Mesodermal cell (in vitro differentiated cells): ENCODE measurements around the gene NLN.

Experiments used
- H3K27ac ChIP-seq: 2 replicates; pipeline ENCODE4 v1.7.0; 2013; ENCODE audit warnings: mild to moderate bottlenecking, low read depth, low read length, moderate library complexity; ENCODE audit not compliant: severe bottlenecking
- H3K36me3 ChIP-seq: 2 replicates; pipeline ENCODE4 v1.7.1; 2013; ENCODE audit warnings: mild to moderate bottlenecking, low read length, moderate library complexity; ENCODE audit not compliant: control insufficient read depth, insufficient read depth
- H3K4me1 ChIP-seq: one replicate; pipeline ENCODE4 v1.7.1; 2013; ENCODE audit warnings: mild to moderate bottlenecking, low read length; ENCODE audit not compliant: insufficient read depth, control insufficient read depth, poor library complexity, severe bottlenecking
- H3K4me3 ChIP-seq: 2 replicates; pipeline ENCODE4 v1.7.0; 2013; ENCODE audit warnings: low read length, control low read depth, mild to moderate bottlenecking; ENCODE audit not compliant: insufficient read depth, poor library complexity, severe bottlenecking; ENCODE audit errors: extremely low read depth
- H3K9me3 ChIP-seq: 2 replicates; pipeline ENCODE4 v1.7.1; 2013; ENCODE audit warnings: mild to moderate bottlenecking, low read length, moderate library complexity; ENCODE audit not compliant: control insufficient read depth
- WGBS, 2 experiments: methylation state at CpG; one replicate each; pipeline ENCODE4 v1.1.5; 2013; ENCODE audit warnings: missing lambda C conversion rate in 2 of 2; ENCODE audit not compliant: insufficient coverage in 2 of 2; 5-methylcytosine and 5-hydroxymethylcytosine counted together

The NLN gene

DNA sequence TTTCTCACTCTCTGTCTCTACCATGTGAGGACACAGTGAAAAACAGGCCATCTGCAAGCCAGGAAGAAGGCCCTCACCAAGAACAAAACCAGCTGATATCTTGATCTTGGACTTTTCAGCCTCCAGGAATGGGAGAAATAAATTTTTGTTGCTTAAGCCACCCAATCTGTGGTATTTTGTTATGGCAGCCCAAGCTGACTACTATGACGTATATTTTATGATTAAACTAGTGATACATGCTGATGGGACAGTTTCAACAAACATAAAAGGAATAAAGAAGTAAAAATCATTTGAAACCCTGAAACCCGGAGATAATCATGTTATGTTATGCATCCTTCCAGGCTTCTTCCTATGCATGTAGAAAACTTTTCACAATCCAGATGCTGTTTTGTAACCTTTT lies 132.9 kb downstream of the NLN start:
- no peaks in the 10 kb centered on the region for H3K9me3 ChIP-seq
- WGBS, 2 experiments = 100% methylated on average over 1 of the region's 2 CpGs
- no peak overlapping the region for H3K4me3 ChIP-seq
- H3K27ac ChIP-seq = no peak overlapping the region
- H3K4me1 ChIP-seq = no peaks in the 10 kb centered on the region
- no peaks in the 10 kb centered on the region for H3K36me3 ChIP-seq

GRCh38 chr5:65855766-65856315 lies 133.8 kb downstream of the NLN start:
- no peaks in the 10 kb centered on the region for H3K36me3 ChIP-seq
- H3K4me3 ChIP-seq = no peak overlapping the region
- no peaks in the 10 kb centered on the region for H3K4me1 ChIP-seq
- no peak overlapping the region for H3K27ac ChIP-seq
- no peaks in the 10 kb centered on the region for H3K9me3 ChIP-seq

DNA sequence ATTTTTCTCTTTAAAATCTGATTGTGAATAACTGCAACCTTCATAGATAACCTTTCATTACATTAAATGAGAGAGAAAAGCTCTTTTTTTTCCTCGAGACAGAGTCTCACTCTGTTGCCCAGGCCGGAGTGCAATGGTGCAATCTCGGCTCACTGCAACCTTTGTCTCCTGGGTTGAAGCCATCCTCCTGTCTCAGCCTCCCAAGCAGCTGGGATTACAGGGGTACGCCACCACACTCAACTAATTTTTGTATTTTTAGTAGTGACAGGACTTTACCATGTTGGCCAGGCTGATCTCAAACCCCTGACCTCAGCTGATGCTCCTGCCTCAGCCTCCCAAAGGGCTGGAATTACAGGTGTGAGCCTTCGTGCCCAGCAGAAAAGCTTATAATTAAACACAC lies 134.5 kb downstream of the NLN start:
- H3K4me3 ChIP-seq = no peak overlapping the region
- H3K9me3 ChIP-seq = no peaks in the 10 kb centered on the region
- 92 to 100% methylated on average over 2 to 3 of the region's 5 CpGs for WGBS, 2 experiments
- no peaks in the 10 kb centered on the region for H3K4me1 ChIP-seq
- H3K36me3 ChIP-seq = no peaks in the 10 kb centered on the region
- H3K27ac ChIP-seq = no peak overlapping the region

DNA sequence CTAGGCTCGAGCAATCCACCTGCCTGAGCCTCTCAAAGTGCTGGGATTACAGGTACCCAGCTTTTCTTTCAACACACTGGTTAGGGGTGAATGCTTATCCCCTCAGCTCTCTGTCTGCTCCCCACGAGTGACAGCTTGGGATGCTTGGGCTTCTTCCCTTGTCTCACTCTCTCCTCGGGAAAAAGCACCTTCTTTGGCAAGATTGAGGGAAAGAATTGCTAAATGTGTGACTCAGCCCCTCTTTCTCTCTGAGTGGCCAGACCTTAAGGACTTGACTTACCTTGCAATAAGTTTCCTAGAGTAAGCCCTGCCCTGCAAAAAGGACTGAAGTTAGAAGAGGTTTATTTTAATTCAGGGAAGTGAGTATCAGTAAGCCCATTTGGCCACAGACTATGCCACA lies 136.3 kb downstream of the NLN start:
- no peak overlapping the region for H3K27ac ChIP-seq
- H3K36me3 ChIP-seq = no peaks in the 10 kb centered on the region
- no peaks in the 10 kb centered on the region for H3K9me3 ChIP-seq
- peaks cover 8% of the 10 kb centered on the region for H3K4me1 ChIP-seq
- H3K4me3 ChIP-seq = no peak overlapping the region
- WGBS, 2 experiments = 77% methylated on average over 1 of the region's 3 CpGs; no CpG with 5 or more reads in 1 of the 2 experiments

DNA sequence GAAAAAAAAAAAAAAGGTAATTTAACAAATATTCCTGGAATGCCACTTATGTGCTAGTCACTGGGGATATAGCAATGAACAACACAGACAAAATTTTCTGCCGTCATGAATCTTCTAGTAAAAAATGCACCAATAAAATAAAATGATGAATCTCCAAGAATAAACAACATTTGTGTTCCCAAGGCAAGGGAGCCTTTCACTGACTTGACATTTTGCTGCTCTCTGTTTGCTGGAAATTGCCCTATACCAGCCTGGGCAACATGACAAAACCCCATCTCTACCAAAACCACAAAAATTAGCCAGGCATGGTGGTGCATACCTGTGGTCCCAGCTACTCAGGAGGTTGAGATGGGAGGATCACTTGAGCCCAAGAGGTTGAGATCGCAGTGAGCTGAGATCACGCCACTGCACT lies 139.8 kb downstream of the NLN start:
- Histone ChIP-seq H3K9me3 (no peaks in the 10 kb centered on the region), H3K27ac (peak overlapping the region; percentile 31), H3K36me3 (no peaks in the 10 kb centered on the region), H3K4me1 (peaks cover 8% of the 10 kb centered on the region), H3K4me3 (no peak overlapping the region)
- 96% methylated on average over 3 of the region's 3 CpGs; no CpG with 5 or more reads in 1 of the 2 experiments for WGBS, 2 experiments

DNA sequence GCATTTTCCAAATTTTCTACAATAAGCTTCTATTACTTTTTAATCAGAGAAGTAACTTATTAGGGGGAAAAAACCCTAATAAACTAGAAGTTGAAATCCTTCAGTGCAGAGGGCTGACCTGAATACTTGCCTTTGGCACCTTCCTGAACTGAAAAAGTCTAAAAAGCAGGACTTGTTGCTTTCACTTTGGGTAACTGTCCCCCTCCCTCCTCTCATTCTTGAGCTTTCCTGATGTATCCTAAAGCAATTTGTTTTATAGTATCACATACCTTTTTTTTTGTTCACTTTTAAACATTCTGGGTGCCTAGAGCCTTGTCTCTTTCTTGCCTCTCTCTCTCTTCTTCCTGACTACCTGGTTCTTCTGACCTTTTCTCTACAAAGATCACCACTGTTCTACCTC lies 140.4 kb downstream of the NLN start:
- Histone ChIP-seq H3K27ac (no peak overlapping the region), H3K36me3 (no peaks in the 10 kb centered on the region), H3K9me3 (no peaks in the 10 kb centered on the region), H3K4me1 (peaks cover 8% of the 10 kb centered on the region), H3K4me3 (no peak overlapping the region)

DNA sequence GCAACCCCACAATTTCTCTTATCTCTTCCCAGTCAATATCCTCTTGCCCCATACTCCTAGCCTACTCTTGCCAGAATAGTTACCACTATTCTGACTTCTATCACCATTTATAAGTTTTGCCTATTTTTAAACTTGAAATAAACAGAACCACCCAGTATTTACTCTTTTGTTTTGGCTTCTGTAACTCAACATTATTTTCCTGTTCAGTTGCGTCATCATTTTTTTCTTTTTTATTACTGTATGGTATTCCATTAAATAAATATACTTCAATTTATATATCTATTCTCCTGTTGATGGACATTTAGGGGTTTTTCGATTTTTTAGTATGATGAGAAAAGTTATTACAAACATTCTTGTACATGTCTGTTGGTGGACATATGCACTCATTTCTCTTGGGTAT lies 141.7 kb downstream of the NLN start:
- WGBS, 2 experiments = no CpG with 5 or more reads among the region's 2 CpGs
- H3K4me3 ChIP-seq = no peak overlapping the region
- no peak overlapping the region for H3K27ac ChIP-seq
- no peaks in the 10 kb centered on the region for H3K36me3 ChIP-seq
- H3K9me3 ChIP-seq = no peaks in the 10 kb centered on the region
- H3K4me1 ChIP-seq = peaks cover 8% of the 10 kb centered on the region

DNA sequence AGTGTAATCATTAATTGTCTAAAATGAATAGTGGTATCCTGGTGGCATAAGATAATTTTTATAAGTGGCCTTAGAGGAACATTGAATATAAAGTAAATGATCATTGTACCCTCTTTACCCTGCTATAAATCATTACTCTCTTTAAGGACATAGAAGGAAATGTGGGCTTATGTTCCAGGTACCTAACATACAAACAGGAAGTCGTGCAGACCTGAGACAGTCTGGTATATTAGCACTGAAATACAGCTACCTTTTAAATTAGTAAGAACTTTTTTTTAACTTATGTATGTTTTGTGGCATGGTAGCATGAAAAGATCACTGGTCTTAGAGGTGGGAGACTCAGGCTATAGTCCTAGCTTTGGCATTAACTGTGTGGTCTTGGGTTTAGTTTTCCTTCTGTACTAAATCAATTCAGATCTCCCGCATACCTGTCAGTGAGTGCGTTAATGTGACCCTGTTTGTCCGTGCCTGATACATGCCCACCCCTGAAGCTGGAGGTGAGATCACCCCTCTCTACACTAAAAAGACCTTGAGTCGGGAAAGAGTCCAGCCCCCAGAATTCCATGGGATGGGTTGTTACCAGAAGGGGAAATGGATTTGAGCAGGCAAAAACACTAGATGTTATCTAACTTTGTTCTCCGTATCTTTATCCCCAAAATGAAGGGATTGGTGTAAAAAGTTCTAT lies 145.0 kb downstream of the NLN start:
- no peak overlapping the region for H3K27ac ChIP-seq
- H3K4me1 ChIP-seq = peaks cover 7% of the 10 kb centered on the region
- 81 to 83% methylated on average over 3 of the region's 6 CpGs for WGBS, 2 experiments
- no peak overlapping the region for H3K4me3 ChIP-seq
- H3K9me3 ChIP-seq = no peaks in the 10 kb centered on the region
- H3K36me3 ChIP-seq = no peaks in the 10 kb centered on the region

GRCh38 chr5:65867542-65868195 lies 145.7 kb downstream of the NLN start:
- Histone ChIP-seq H3K9me3 (no peaks in the 10 kb centered on the region), H3K4me1 (peaks cover under 1% of the 10 kb centered on the region), H3K4me3 (no peak overlapping the region), H3K36me3 (no peaks in the 10 kb centered on the region), H3K27ac (no peak overlapping the region)
- WGBS, 2 experiments = 98 to 100% methylated on average over 2 to 6 of the region's 11 CpGs

- Histone ChIP-seq H3K27ac (no peak overlapping the region), H3K36me3 (no peaks in the 10 kb centered on the region), H3K9me3 (no peaks in the 10 kb centered on the region), H3K4me1 (no peaks in the 10 kb centered on the region), H3K4me3 (no peak overlapping the region)
- 70 to 100% methylated on average over 1 to 2 of the region's 3 CpGs for WGBS, 2 experiments
Observed at GRCh38 chr5:65868509-65868908, 146.5 kb downstream of the NLN start.

DNA sequence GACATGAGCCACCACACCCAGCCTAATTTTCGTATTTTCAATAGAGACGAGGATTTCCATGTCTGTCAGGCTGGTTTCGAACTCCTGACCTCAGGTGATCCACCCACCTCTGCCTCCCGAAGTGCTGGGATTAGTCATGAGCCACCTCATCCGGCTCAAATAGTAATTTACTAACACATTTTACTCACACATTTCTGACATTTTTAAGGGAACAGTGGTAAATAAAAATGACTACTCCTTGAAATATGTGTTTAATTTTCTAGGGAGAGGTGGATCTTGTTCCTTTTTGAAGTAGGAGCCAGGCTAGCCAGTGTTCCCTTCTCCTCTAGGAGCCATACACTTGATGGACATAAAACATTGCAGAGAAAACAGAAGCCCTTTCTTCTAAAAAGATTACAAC lies 149.2 kb downstream of the NLN start:
- Histone ChIP-seq H3K27ac (no peak overlapping the region), H3K36me3 (no peaks in the 10 kb centered on the region), H3K4me1 (no peaks in the 10 kb centered on the region), H3K4me3 (no peak overlapping the region), H3K9me3 (no peaks in the 10 kb centered on the region)
- 73 to 80% methylated on average over 1 to 4 of the region's 5 CpGs for WGBS, 2 experiments
